Measurements from ENCODE around the gene SRA1.

SRA1 gene

DNA sequence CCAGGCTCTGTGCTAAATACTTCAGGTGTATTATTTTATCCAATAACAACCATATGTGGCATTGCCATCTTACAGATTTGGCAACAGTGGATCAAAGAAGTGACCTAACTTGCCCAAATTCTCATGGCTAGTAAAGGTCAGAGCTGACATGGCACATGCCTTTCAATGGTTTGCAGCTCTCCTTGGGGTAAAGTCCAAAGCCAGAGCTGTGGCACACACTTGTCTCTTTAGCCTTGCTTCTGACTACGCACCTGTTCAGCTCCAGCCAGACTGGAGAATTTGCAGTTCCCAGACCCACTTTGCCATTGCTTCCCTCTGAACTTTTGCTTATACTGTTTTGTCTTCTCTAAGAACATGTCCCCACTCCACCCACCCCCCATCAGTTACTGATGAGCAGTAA is 13.2 kb upstream of the SRA1 start:
- DNase-seq (ENCODE audit: low read depth in 2 of 2), result no peak

DNA sequence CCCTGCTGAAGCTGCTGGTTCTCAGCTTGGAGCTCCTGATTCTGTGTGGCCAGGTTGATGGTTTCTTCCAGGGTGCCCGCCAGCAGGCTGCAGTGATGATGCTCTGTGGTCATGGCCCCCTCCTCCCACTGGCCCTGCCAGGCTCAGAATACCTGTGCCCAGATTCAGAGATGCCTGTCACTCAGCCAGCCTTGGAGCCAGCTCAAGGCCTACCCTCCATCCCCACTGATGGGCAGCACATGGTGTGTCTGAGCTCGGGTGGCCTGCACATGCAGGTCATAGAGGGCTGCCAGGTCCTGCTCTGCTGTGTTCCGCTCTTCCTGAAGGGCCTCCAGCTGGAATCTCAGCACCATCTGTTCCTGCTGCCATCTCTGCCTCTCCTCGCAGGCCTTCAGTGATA is 12.8 kb upstream of the SRA1 start:
- no peak for DNase-seq (ENCODE audit: low read depth in 2 of 2)

DNA sequence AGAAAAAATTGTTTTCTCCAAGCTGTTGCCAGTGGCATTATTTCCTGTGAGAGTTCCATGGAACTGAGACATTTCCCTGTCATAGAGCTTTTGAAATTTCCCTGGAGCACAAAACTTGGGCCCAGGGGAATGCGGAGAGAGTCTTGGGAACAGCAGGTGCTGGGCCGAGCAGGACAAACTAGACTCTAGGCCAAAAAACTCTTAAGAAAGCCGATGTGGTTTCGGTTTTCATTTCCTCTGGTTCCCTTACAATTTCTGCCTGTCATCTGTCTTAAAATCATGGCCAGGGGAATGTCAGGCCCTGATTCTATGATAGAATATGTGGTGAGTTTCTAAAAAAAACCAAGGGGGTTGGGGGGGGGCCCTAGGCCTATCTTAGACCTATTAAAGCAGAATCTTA is 11.9 kb upstream of the SRA1 start:
- no peak for DNase-seq (ENCODE audit: low read depth in 2 of 2)

GRCh38 chr5:140568443-140569063 is 11.3 kb upstream of the SRA1 start:
- DNase-seq (ENCODE audit: low read depth in 2 of 2), result no peak

DNA sequence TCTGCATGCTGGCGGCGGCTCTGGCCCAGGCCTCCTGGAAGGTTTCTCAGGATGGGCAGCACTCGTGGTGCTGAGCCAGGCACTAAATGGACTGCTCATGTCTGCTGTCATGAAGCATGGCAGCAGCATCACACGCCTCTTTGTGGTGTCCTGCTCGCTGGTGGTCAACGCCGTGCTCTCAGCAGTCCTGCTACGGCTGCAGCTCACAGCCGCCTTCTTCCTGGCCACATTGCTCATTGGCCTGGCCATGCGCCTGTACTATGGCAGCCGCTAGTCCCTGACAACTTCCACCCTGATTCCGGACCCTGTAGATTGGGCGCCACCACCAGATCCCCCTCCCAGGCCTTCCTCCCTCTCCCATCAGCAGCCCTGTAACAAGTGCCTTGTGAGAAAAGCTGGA is 10.6 kb upstream of the SRA1 start:
- DNase-seq (ENCODE audit: low read depth in 2 of 2), result no peak

DNA sequence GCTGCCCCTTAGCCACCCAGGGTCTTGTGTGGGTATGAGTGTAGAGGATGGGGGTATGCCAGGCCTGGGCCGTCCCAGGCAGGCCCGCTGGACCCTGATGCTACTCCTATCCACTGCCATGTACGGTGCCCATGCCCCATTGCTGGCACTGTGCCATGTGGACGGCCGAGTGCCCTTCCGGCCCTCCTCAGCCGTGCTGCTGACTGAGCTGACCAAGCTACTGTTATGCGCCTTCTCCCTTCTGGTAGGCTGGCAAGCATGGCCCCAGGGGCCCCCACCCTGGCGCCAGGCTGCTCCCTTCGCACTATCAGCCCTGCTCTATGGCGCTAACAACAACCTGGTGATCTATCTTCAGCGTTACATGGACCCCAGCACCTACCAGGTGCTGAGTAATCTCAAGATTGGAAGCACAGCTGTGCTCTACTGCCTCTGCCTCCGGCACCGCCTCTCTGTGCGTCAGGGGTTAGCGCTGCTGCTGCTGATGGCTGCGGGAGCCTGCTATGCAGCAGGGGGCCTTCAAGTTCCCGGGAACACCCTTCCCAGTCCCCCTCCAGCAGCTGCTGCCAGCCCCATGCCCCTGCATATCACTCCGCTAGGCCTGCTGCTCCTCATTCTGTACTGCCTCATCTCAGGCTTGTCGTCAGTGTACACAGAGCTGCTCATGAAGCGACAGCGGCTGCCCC is 10.0 kb upstream of the SRA1 start:
- no peak for DNase-seq (ENCODE audit: low read depth in 2 of 2)

DNA sequence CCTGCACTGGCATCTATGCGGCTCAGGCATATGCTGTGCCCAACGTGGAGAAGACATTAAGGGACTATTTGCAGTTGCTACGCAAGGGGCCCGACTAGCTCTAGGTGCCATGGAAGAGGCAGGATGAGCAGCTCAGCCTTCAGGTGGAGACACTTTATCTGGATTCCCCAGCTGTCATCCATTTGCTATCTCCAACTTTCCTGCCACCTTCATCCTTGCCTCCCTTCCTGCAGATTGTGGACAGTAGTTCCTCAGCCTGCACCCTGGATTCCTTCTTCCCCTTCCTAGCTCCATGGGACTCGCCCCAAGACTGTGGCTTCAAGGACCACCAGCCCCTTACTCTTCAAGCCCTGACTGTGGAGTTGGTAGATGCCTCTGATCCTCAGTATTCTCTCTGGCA is 9.4 kb upstream of the SRA1 start:
- DNase-seq (ENCODE audit: low read depth in 2 of 2), result no peak

- no peak for DNase-seq (ENCODE audit: low read depth in 2 of 2)
These were observed 8.5 kb upstream of the SRA1 start for GRCh38 chr5:140565780-140566095.

- no peak for DNase-seq (ENCODE audit: low read depth in 2 of 2)
These were observed 7.9 kb upstream of the SRA1 start for GRCh38 chr5:140565024-140565779.

DNA sequence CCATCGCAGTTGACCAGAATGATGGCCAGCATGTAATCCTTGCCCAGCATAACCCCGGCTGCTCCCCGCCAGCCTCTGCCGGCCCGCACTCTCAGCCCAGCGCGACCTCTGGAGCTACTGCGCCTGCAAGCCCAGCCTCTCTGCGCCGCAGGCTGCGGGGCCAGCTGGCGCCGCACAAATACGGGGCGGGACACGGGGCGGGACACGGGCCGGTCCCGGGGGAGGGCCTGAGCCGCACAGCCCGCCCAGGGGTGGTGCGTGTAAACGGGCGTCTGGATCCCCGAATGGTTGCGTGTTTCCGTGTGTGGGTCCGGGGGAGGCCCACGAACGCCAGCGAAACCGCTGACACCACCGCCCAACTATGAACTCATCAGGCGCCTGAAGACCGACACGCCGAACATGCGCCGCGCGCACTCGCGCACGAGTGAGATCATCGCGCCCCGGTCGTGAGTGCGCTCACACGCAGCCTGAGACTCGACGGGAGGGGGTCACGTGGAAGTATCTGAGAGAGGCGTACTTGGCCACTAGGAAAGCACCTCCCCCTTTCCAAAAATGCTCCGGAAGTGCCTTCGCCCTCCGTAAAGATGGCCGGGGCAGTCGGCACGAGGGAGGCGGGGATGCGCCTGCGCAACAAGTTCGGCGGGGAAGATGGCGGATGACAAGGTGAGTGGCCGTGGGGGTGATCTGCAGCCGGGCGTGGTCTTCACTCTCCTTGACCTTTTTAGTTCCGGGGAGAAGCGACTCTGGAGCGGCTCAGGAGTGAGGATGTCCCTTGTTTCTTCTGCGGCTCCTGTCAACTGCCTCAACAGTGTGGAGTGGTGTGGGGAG is 7.1 kb upstream of the SRA1 start, which contains the start of the genes APBB3 and SLC35A4:
APBB3 (minus strand) TSS at position 403 of the 828 bp plus-strand sequence; CDS start at position 50, 353 bp downstream.
SLC35A4 (plus strand) TSS at position 633 of the 828 bp plus-strand sequence. CDS start 2,342 bp downstream, outside the sequence.
- peak; percentile 92 to 95 for DNase-seq (ENCODE audit: low read depth in 2 of 2)

- DNase-seq (ENCODE audit: low read depth in 2 of 2), result no peak
These were observed 6.3 kb upstream of the SRA1 start for GRCh38 chr5:140563596-140563995.

- no peak for DNase-seq (ENCODE audit: low read depth in 2 of 2)
These were observed 4.7 kb upstream of the SRA1 start for GRCh38 chr5:140561753-140562523.

DNA sequence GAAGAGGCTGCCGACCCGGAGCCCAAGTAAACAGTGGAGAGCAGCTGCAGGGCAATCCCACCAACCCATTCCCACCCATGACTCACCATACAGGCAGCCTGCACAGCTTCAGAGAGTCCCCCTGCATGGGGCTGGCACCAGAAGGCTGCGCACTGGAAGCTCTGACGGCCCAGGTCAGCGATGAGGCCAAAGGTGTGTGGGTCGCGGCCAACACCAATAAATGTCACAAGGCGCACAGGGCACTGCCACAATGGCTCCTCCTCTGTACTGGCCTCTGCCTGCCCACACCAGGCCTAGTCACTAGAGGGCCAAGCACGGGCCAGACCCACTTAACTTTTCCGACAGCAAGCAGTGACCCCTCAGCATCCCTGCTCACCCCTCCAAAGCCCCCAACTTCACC is 3.0 kb upstream of the SRA1 start:
- DNase-seq (ENCODE audit: low read depth in 2 of 2), result no peak

GRCh38 chr5:140558542-140558941 is 1.3 kb upstream of the SRA1 start:
- no peak for DNase-seq (ENCODE audit: low read depth in 2 of 2)

DNA sequence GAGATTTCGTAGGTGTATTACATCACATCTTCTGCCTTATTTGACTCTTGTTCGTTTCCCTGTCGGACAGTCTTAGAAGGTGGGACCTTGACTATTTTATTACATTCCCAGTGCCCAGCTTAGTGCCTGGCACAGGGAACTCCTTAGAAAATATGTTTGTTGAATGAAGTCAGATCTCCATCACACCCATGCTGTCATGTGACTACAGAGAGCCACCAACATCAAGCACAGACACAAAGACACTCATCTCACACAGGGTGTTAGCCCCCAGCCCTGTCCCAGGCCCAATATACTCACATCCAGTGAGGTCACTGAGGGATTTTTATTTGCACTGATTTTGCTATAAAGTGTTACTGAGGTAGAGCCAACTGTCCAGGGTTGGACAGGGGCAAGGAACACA is 692 bp upstream of the SRA1 start:
- DNase-seq (ENCODE audit: low read depth in 2 of 2), result no peak

GRCh38 chr5:140556438-140556837 is 835 bp downstream of the SRA1 start:
- DNase-seq (ENCODE audit: low read depth in 2 of 2), result no peak

DNA sequence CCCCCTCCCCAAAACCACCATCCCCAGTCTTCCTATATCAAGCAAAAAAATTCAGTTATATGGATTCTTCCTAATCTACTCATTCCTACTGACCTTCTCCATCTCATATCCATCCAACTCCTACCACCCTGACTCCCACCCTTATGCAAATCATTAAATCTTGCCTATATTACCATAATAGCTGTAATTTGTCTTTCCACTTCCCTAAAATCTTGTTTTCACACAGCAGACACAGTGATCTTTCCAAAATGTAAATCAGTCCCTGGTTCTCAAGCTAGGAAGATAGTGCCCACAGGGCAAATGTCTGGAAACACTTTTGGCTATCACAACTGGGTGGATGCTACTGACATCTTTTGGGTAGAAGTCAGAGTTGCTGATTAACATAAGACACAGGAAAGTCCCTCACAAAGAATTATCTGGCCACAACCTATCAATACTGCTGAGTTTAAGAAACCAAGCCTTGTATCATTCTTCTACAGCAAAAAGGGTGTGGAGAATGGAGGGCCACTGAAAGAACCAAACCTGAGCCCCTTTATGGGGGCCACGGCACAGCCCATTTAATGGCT is 1.4 kb downstream of the SRA1 start:
- no peak for DNase-seq (ENCODE audit: low read depth in 2 of 2)

DNA sequence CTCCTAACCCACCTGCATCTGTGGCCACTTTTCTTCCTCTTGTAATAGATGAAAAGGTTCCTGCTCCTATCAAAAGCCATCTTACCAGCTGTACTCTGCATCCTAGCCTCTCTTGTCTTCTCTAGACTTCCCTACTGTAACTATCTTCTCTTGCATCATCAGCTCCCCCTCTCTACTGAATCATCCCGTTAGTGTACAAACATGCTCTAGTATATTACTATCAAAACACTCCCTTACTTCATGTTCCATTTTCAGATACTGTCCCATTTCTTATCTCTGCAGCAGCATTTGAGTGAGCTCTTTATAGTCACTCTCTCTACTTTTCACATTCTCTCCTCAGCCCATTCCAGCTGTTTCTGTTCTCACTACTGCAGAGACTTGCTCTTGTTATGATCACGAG is 2.8 kb downstream of the SRA1 start:
- no peak for DNase-seq (ENCODE audit: low read depth in 2 of 2)

GRCh38 chr5:140553657-140554056 is 3.6 kb downstream of the SRA1 start:
- DNase-seq (ENCODE audit: low read depth in 2 of 2), result no peak

DNA sequence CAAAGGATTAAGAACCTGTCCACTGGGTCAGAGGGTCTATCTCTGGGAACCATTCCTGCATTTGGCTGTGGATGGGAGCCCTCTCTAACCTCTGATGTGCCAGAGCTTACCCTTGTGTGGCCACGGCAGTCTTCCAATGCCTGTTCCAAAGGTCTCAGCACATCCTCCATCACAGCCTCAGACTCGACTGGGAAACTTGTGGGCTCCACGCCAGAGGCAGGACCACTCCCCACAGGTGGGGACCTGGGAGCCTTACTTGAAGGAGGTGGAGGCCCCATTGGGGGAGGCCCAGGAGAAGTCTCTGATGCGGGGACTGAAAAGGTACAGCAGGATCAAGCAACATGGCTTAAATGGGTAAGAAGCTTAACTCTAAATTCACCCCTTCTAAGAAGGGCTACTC is 5.4 kb downstream of the SRA1 start:
- DNase-seq (ENCODE audit: low read depth in 2 of 2), result no peak

Measured in stimulated activated CD8-positive, alpha-beta memory T cell treated with anti-CD3 and anti-CD28 coated beads, Interleukin-15, amount 100 ng/mL, for 48 hours (primary cell).